OCI-LY7 (cell line): ENCODE data around the gene PHF1. TPM values are rescaled to one million over a fixed set of nuclear protein-coding genes. Genes with fewer than 3 reads are reported as not detected.
A peak's percentile ranks its signal among the peaks of the same experiment; 100 is the strongest.
"Not testable (repeated sequence)": the region's sequence is repeated elsewhere in the genome, so short reads cannot be mapped to it uniquely, and the experiment has no call there.

ENCODE experiments used
- Bru-seq: library from RNA; stranded (reverse); fragments of 400-500 nt; gene quantifications from one replicate; lab custom pipeline; 2021; lab: Mats Ljungman, UMichigan
- BruChase-seq, 2 experiments: library from RNA; stranded (reverse); fragments of 400-500 nt; gene quantifications; one replicate each; lab custom pipeline; 2021; lab: Mats Ljungman, UMichigan
- BruUV-seq: library from RNA; stranded (reverse); fragments of 400-500 nt; replicated peaks from 2 replicates; lab custom pipeline; 2021; lab: Mats Ljungman, UMichigan
- CTCF ChIA-PET: fragments of 300-600 bp; sonication (Branson Sonifier 250); formaldehyde crosslinking; loops from one replicate; lab custom pipeline; 2022; ENCODE audit warnings: antibody characterized with exemption; ENCODE audit not compliant: unreplicated experiment; lab: Charles Lee
- POLR2A ChIA-PET: fragments of 300-600 bp; sonication (Branson Sonifier 250); formaldehyde crosslinking; loops from one replicate; lab custom pipeline; 2022; ENCODE audit warnings: antibody characterized with exemption; lab: Charles Lee
- DNase-seq: peaks from one replicate; pipeline ENCODE4 v3.0.0-alpha.2; 2015; ENCODE audit warnings: low spot score
- H2AFZ ChIP-seq: fragments of 200-600 bp; sonication (generic), shearing (Covaris generic); 2 replicates; pipeline ENCODE4 v1.6.1; 2014; ENCODE audit warnings: mild to moderate bottlenecking, antibody characterized with exemption, low read length, moderate library complexity
- H3K27ac ChIP-seq: fragments of 200-600 bp; sonication (generic); 2 replicates; pipeline ENCODE4 v1.5.1; 2014; ENCODE audit warnings: mixed run types, low read depth, mild to moderate bottlenecking, moderate library complexity, low read length, inconsistent platforms; ENCODE audit not compliant: poor library complexity, severe bottlenecking
- H3K36me3 ChIP-seq: fragments of 200-600 bp; sonication (generic); 2 replicates; pipeline ENCODE4 v1.6.1; 2014; ENCODE audit warnings: mild to moderate bottlenecking, antibody characterized with exemption, low read length, moderate library complexity, mixed read lengths; ENCODE audit not compliant: insufficient read depth
- H3K4me1 ChIP-seq: fragments of 200-600 bp; sonication (generic); 2 replicates; pipeline ENCODE4 v1.5.1; 2014; ENCODE audit warnings: mild to moderate bottlenecking, low read length; ENCODE audit not compliant: insufficient read depth, poor library complexity, severe bottlenecking
- H3K4me2 ChIP-seq: fragments of 200-600 bp; sonication (generic); 2 replicates; pipeline ENCODE4 v1.6.1; 2014; ENCODE audit warnings: mild to moderate bottlenecking, low read length
- H3K4me3 ChIP-seq: fragments of 200-600 bp; sonication (generic); 2 replicates; pipeline ENCODE4 v1.5.1; 2014; ENCODE audit warnings: mild to moderate bottlenecking, low read depth, low read length; ENCODE audit not compliant: poor library complexity, severe bottlenecking
- H3K79me2 ChIP-seq: fragments of 200-600 bp; sonication (generic); 2 replicates; pipeline ENCODE4 v1.6.1; 2016; ENCODE audit warnings: low read depth, mild to moderate bottlenecking, low read length, moderate library complexity, mixed read lengths; ENCODE audit not compliant: insufficient read depth
- H3K9me2 ChIP-seq: fragments of 200-600 bp; sonication (generic); 2 replicates; pipeline ENCODE4 v1.6.1; 2016; ENCODE audit warnings: mild to moderate bottlenecking, low read length, mixed read lengths; ENCODE audit not compliant: insufficient read depth
- H3K9me3 ChIP-seq: fragments of 200-600 bp; sonication (generic); 2 replicates; pipeline ENCODE4 v1.6.1; 2014; ENCODE audit warnings: mild to moderate bottlenecking, mixed run types, low read length, mixed read lengths
- H4K20me1 ChIP-seq: fragments of 200-600 bp; sonication (generic); 2 replicates; pipeline ENCODE4 v1.6.1; 2014; ENCODE audit warnings: mild to moderate bottlenecking, antibody characterized with exemption, low read length, moderate library complexity, mixed read lengths; ENCODE audit not compliant: insufficient read depth
- EZH2phosphoT487 ChIP-seq: fragments of 200-600 bp; sonication (generic); IDR thresholded peaks from 2 replicates; pipeline ENCODE4 v1.6.1; 2018; ENCODE audit warnings: low read depth, borderline replicate concordance, mild to moderate bottlenecking, mixed run types, antibody characterized with exemption, low read length, moderate library complexity, mixed read lengths
- intact Hi-C: fragments of 100-400 bp; cut with micrococcal nuclease; formaldehyde crosslinking; loops from one replicate; pipeline ENCODE4 v1.10.0; 2022; ENCODE audit not compliant: unreplicated experiment
- long read RNA-seq: library from polyadenylated mRNA; stranded (forward); transcript quantifications from one replicate; pipeline ENCODE4 v2.0.0, GENCODE V29; 2022
- total RNA-seq, 2 experiments: library from RNA; depleted of rRNA in 1 of 2; stranded (reverse); fragments of >200 nt in 1 of 2; shearing (Covaris generic) in 1 of 2; gene quantifications; 2 replicates each; pipeline ENCODE4 v1.2.3, GENCODE V29; 2014 to 2022
- TF ChIP-seq, protein P1 (sequence below): fragments of 200-600 bp; sonication (generic); conservative IDR thresholded peaks from 2 replicates; pipeline ENCODE4 v1.5.1; 2014; ENCODE audit warnings: mild to moderate bottlenecking, antibody characterized with exemption, low read length, moderate library complexity, mixed read lengths

Gene PHF1
- total RNA-seq (2014; rRNA removed; shearing (Covaris generic)) (19.9 and 21.4 TPM in 2 replicates), total RNA-seq (2022) (30.2 and 35.0 TPM in 2 replicates), Bru-seq, nascent RNA (percentile 53 among the genes with signal in this experiment), BruChase-seq, experiment 1, labeled RNA remaining after a 6-hour chase (percentile 72 among the genes with signal in this experiment), BruChase-seq, experiment 2, labeled RNA remaining after a 2-hour chase (percentile 70 among the genes with signal in this experiment)
- long read RNA-seq, transcript PHF1-202 (15 exons, 2,330 nt), result major isoform, 6 of 20 reads
- long read RNA-seq, partial matches to known transcripts, result 5 of 20 reads
- long read RNA-seq, other reads (novel, unspliced or antisense), result 6 of 20 reads

DNA sequence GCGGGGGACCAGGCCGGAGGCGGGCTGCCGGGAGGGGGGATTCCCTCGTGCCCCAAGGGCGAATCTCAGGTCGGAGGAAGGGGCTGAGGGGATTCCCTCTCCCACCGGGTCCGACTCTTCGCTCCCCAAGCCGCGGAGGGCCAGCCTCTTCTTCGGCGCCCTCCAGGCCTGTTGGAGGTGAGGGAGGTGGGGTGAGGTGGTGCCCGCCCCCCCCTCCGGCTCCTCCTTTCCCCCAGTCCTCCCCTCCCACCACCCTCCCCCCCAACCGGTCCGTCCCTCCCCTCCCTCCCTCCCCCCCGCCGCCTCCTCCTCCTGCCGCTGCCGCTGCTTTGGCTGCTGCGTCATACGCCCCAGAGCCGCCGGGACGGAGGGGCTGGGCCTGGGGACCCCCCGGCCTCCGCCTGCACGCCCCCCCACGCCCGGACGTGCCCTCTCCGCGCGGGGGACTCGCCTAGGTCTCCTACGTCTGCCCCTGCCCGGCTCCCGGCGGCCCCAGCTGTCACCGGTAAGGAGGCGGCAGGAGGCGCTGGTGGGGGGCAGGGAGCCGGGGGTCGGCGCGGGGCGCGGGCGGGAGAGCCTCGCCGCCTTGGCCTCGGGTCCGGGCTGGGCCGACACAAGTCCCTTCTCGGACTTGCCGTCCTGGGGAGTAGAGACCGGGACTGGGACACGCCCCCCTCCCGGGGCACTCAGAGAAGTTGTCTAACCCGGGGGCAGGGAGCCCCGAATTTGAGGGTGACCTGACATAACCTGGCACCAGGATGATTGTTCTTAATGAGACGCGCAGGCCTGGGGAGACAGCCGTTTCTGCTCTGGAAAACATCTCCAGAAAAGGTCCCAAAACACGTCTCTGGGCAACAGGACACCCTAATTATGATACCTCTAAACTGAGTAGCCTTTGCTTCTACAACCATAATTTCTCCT lies at the start of gene PHF1:
Gene PHF1, plus strand, starts transcription at position 304 of the 921 bp plus-strand sequence. CDS start 1,250 bp downstream, outside the sequence.
- CTCF ChIA-PET, result interaction anchor here (0.6 to 0.7 kb wide), 2 partner anchors 20 kb away, joined by 10 to 14 read pairs; no protein-coding TSS in a partner anchor
- POLR2A ChIA-PET, result no interaction called here
- no peak for DNase-seq
- H3K79me2 ChIP-seq, result peaks cover 8% of the 10 kb centered on the region; the same call in 1 of the 2 replicates
- no peaks in the 10 kb centered on the region for H3K9me3 ChIP-seq
- 0 out of 2 replicates have a peak within 1 kb of the TSS, but pooled peaks have one; percentile 20 for H2AFZ ChIP-seq
- peak within 1 kb of the TSS; percentile 81 for H3K4me3 ChIP-seq
- H3K36me3 ChIP-seq, result peaks cover 72% of the 10 kb centered on the region
- H3K9me2 ChIP-seq, result no peaks in the 10 kb centered on the region
- TF ChIP-seq EZH2phosphoT487, result no peak
- TF ChIP-seq, protein P1, sequence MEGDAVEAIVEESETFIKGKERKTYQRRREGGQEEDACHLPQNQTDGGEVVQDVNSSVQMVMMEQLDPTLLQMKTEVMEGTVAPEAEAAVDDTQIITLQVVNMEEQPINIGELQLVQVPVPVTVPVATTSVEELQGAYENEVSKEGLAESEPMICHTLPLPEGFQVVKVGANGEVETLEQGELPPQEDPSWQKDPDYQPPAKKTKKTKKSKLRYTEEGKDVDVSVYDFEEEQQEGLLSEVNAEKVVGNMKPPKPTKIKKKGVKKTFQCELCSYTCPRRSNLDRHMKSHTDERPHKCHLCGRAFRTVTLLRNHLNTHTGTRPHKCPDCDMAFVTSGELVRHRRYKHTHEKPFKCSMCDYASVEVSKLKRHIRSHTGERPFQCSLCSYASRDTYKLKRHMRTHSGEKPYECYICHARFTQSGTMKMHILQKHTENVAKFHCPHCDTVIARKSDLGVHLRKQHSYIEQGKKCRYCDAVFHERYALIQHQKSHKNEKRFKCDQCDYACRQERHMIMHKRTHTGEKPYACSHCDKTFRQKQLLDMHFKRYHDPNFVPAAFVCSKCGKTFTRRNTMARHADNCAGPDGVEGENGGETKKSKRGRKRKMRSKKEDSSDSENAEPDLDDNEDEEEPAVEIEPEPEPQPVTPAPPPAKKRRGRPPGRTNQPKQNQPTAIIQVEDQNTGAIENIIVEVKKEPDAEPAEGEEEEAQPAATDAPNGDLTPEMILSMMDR, result peak; percentile 46; the same call in 1 of the 2 replicates
- H4K20me1 ChIP-seq, result no peaks in the 10 kb centered on the region
- intact Hi-C loops, result loop anchor here (1.0 to 10.0 kb wide), 3 partner anchors 20 to 206 kb away; partner anchors contain the start of genes HSD17B8, KIFC1, RING1 and RXRB
- no TSS peak for BruUV-seq
- peak within 1 kb of the TSS; percentile 85 for H3K27ac ChIP-seq
- H3K4me2 ChIP-seq, result peak within 1 kb of the TSS; percentile 97
- peaks cover 48% of the 10 kb centered on the region for H3K4me1 ChIP-seq

DNA sequence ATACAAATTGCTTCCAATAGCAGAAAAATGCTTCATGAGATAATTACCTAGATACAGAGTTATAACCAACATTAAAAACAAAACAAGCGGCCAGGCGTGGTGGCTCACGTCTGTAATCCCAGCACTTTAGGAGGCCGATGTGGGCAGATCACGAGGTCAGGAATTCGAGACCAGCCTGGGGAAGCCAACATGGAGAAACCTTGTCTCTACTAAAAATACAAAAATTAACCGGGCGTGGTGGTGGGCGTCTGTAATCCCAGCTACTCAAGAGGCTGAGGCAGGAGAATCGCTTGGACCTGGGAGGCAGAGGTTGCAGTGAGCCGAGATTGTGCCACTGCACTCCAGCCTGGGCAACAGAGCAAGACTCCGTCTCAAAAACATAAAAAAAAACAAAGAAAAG lies 47.3 kb upstream of the PHF1 start:
- H3K4me2 ChIP-seq, intact Hi-C loops, H3K9me2 ChIP-seq, H3K9me3 ChIP-seq, BruUV-seq, H3K36me3 ChIP-seq, H2AFZ ChIP-seq, H4K20me1 ChIP-seq, H3K27ac ChIP-seq, CTCF ChIA-PET, H3K79me2 ChIP-seq, DNase-seq, H3K4me1 ChIP-seq, H3K4me3 ChIP-seq: not testable (repeated sequence)
- POLR2A ChIA-PET, result interaction anchor here (0.8 kb wide), 1 partner anchor 11 kb away, joined by 3 read pairs; no protein-coding TSS in a partner anchor

DNA sequence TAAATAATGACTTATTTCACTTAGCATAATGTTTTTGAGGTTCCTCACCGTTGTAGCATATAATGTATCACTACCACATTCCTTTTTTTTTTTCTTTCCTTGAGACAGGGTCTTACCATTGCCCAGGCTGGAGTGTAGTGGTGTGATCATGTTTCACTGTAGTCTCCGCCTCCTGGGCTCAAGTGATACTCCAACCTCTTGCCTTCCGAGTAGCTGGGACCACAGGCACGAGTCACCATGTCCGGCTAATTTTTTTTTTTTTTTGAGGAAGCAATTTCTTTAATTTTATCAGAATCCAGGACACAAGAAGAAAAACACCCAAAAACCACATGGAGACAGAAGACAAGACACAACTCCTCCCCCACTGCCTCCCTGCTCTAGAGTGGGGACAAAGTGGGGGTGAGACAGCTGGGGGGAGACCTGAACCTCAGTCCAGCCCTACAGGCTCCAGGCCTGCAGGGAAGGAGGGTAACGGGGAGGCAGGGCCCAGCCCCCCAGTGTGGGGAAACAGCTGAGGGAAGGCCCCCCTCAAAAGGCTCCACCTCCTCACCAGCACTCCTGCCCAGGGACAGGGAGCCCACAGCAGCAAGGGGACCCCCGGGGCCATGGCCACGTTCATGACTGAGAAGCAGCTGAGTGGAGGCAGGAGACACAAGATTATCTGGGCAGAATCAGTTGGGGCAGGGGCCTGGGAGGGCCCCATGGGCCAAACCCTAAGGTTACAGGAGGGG lies 46.2 kb upstream of the PHF1 start:
- H3K9me2 ChIP-seq, H4K20me1 ChIP-seq, H3K4me2 ChIP-seq, CTCF ChIA-PET, intact Hi-C loops, BruUV-seq, H3K79me2 ChIP-seq, DNase-seq, H3K9me3 ChIP-seq, H3K27ac ChIP-seq, H3K36me3 ChIP-seq, H3K4me3 ChIP-seq, H3K4me1 ChIP-seq: not testable (repeated sequence)
- POLR2A ChIA-PET, result interaction anchor here (0.7 kb wide), 1 partner anchor 773 kb away, joined by 3 read pairs; no protein-coding TSS in a partner anchor
- peak overlapping the region; percentile 26 for H2AFZ ChIP-seq

DNA sequence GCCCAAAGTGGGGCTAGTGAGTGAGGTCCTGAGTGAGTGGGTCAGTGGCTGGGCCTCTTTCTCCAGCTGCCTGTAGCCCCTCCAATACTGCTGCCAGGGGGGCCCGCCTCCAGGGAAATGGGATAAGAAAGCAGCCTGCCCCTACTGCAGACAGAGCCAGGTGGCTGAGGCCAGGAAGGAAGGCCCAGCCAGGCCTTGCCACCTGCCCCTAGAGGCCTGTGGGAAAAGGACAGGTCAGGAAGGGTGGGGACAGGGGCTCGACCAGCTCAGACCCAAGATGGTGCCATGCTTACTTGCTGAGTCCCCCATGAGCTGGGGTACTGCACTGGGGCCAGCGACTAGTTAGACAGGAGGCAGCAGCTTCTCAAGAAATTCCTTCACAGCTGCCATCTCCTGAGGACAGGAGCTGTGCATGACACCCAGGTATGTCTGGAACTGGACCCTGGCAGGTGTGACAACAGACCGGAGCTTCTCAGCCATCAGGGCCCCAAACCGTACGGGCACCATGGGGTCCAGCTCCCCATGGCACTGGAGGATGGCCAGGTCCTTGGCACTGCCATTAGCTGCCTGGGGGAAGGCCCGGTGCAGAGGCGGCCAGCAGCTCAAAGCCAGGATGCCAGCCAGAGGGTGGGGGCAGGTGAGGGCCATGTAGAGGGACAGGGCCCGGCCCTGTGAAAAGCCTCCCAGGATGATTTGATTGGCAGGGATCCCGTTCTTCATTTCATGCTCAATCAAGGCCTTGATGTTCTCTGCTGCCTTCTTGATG lies 45.4 kb upstream of the PHF1 start:
- CTCF ChIA-PET, result interaction anchor here (0.6 kb wide), 1 partner anchor 48 kb away, joined by 3 read pairs; the partner anchor contains the start of gene ZBTB22

More for the DNA sequence above, 45.4 kb upstream of the PHF1 start:
- DNase-seq, H3K36me3 ChIP-seq, H3K4me2 ChIP-seq, H3K9me2 ChIP-seq, H3K27ac ChIP-seq, intact Hi-C loops, H4K20me1 ChIP-seq, BruUV-seq, H3K79me2 ChIP-seq, H3K4me1 ChIP-seq, H3K4me3 ChIP-seq, H3K9me3 ChIP-seq: not testable (repeated sequence)
- 0 out of 2 replicates have a peak overlapping the region, but pooled peaks have one; percentile 26 for H2AFZ ChIP-seq
- POLR2A ChIA-PET, result interaction anchor here (0.6 kb wide), 1 partner anchor 17 kb away, joined by 4 read pairs; no protein-coding TSS in a partner anchor
